Endothelial cell of umbilical vein (primary cell): ENCODE results near the gene MCCC2. TPM values are rescaled to one million over a fixed set of nuclear protein-coding genes. Genes with fewer than 3 reads are reported as not detected.
A peak's percentile ranks its signal among the peaks of the same experiment; 100 is the strongest.

Experiments
- BruUV-seq: library from RNA; stranded (reverse); fragments of 400-500 nt; replicated peaks from 2 replicates; lab custom pipeline; 2021; lab: Mats Ljungman, UMichigan
- CTCF ChIA-PET: fragments of 300-600, 350-600 bp; sonication (Branson Sonifier 250); formaldehyde crosslinking; loops from one replicate; lab custom pipeline; 2021; ENCODE audit warnings: antibody characterized with exemption, inconsistent platforms; lab: Charles Lee
- POLR2A ChIA-PET: fragments of 300-600, 350-600 bp; sonication (Branson Sonifier 250); formaldehyde crosslinking; loops from one replicate; lab custom pipeline; 2021; ENCODE audit warnings: antibody characterized with exemption, inconsistent platforms; lab: Charles Lee
- DNase-seq: peaks from one replicate; pipeline ENCODE4 v3.0.0-alpha.2; 2011; ENCODE audit warnings: low read depth, low spot score
- FAIRE-seq: peaks from 2 replicates; lab custom pipeline; 2011; peaks lifted over from hg19 to GRCh38; lab: Jason Lieb, UNC
- H2AFZ ChIP-seq: 2 replicates; pipeline ENCODE4 v1.6.0; 2012; ENCODE audit warnings: low read depth, low read length, control low read depth, inconsistent platforms
- H3K27ac ChIP-seq: 2 replicates; pipeline ENCODE4 v1.5.1; 2011; ENCODE audit warnings: low read depth, mild to moderate bottlenecking, control low read depth, low read length, moderate library complexity; ENCODE audit not compliant: insufficient read depth
- H3K27me3 ChIP-seq, 2 experiments: 2 replicates each; pipeline versions ENCODE4 v1.6.0 to v1.6.1; 2011; ENCODE audit warnings: low read length in 2 of 2, mixed read lengths in 1 of 2; ENCODE audit not compliant: control insufficient read depth in 2 of 2, insufficient read depth in 2 of 2
- H3K36me3 ChIP-seq, 2 experiments: 2 replicates in 1 of 2; 3 replicates in 1 of 2; pipeline ENCODE4 v1.5.1; 2011; ENCODE audit warnings: low read length in 2 of 2, mild to moderate bottlenecking in 1 of 2, moderate library complexity in 1 of 2; ENCODE audit not compliant: control insufficient read depth in 2 of 2, insufficient read depth in 2 of 2; ENCODE audit errors: extremely low read depth in 1 of 2
- H3K4me1 ChIP-seq: 3 replicates; pipeline ENCODE4 v1.5.1; 2011; ENCODE audit warnings: mild to moderate bottlenecking, low read length; ENCODE audit not compliant: control insufficient read depth, insufficient read depth; ENCODE audit errors: extremely low read depth
- H3K4me2 ChIP-seq: 2 replicates; pipeline ENCODE4 v1.6.1; 2011; ENCODE audit warnings: low read length, control low read depth, mixed read lengths; ENCODE audit not compliant: insufficient read depth
- H3K4me3 ChIP-seq, 3 experiments: fragments of 200-600 bp in 1 of 3; sonication (generic), shearing (Covaris generic) in 1 of 3; replicated peaks in 1 of 3; 2 replicates each; pipeline ENCODE4 v1.5.1; 2011 to 2016; ENCODE audit warnings: control low read depth in 3 of 3, low read length in 3 of 3, mild to moderate bottlenecking in 2 of 3, inconsistent platforms in 1 of 3, low read depth in 1 of 3, moderate library complexity in 1 of 3; ENCODE audit not compliant: insufficient read depth in 1 of 3
- H3K79me2 ChIP-seq: 2 replicates; pipeline ENCODE4 v1.6.0; 2012; ENCODE audit warnings: low read length, inconsistent platforms; ENCODE audit not compliant: control insufficient read depth, insufficient read depth
- H3K9ac ChIP-seq: replicated peaks from 2 replicates; pipeline ENCODE3; 2011; ENCODE audit warnings: low read length, control low read depth; ENCODE audit not compliant: insufficient read depth; ENCODE audit errors: extremely low read depth
- H3K9me1 ChIP-seq: replicated peaks from 3 replicates; pipeline ENCODE4 v1.6.0; 2011; ENCODE audit warnings: mild to moderate bottlenecking, low read length; ENCODE audit not compliant: control insufficient read depth, insufficient read depth; ENCODE audit errors: extremely low read depth
- H3K9me3 ChIP-seq: replicated peaks from 2 replicates; pipeline ENCODE4 v1.5.1; 2012; ENCODE audit warnings: low read length, inconsistent platforms; ENCODE audit not compliant: control insufficient read depth, insufficient read depth
- H4K20me1 ChIP-seq: replicated peaks from 2 replicates; pipeline ENCODE3; 2011; ENCODE audit warnings: mild to moderate bottlenecking, low read length; ENCODE audit not compliant: control insufficient read depth, insufficient read depth; ENCODE audit errors: extremely low read depth
- CTCF ChIP-seq, 2 donors: IDR thresholded peaks; 1 replicate in 1 of 2; 2 replicates in 1 of 2; pipeline ENCODE4 v1.5.1; 2011; ENCODE audit warnings: low read length in 2 of 2, mild to moderate bottlenecking in 2 of 2, moderate library complexity in 2 of 2, control low read depth in 1 of 2, inconsistent platforms in 1 of 2, low read depth in 1 of 2; ENCODE audit not compliant: insufficient read depth in 1 of 2; ENCODE audit errors: extremely low read depth in 1 of 2
- EZH2 ChIP-seq: IDR thresholded peaks from 2 replicates; pipeline ENCODE4 v1.6.1; 2012; ENCODE audit warnings: borderline replicate concordance, low read depth, mild to moderate bottlenecking, moderate library complexity, low read length, inconsistent platforms; ENCODE audit not compliant: severe bottlenecking
- FOS ChIP-seq: IDR thresholded peaks from 2 replicates; pipeline ENCODE4 v1.6.1; 2011; ENCODE audit warnings: mild to moderate bottlenecking, low read length, moderate library complexity, borderline replicate concordance; ENCODE audit not compliant: insufficient read depth
- GATA2 ChIP-seq: IDR thresholded peaks from 2 replicates; pipeline ENCODE4 v1.7.0; 2011; ENCODE audit warnings: low read depth, mild to moderate bottlenecking, moderate library complexity, mixed read lengths, low read length; ENCODE audit not compliant: insufficient read length, insufficient read depth
- JUN ChIP-seq: IDR thresholded peaks from 2 replicates; pipeline ENCODE4 v1.6.1; 2011; ENCODE audit warnings: borderline replicate concordance, low read depth; ENCODE audit not compliant: insufficient read length, insufficient read depth
- MAX ChIP-seq: IDR thresholded peaks from 2 replicates; pipeline ENCODE4 v1.6.1; 2011; ENCODE audit not compliant: insufficient read depth, insufficient read length
- MYC ChIP-seq: IDR thresholded peaks from one replicate; pipeline ENCODE4 v1.6.1; 2011; ENCODE audit warnings: mild to moderate bottlenecking, low read depth, low read length
- POLR2A ChIP-seq: IDR thresholded peaks from 2 replicates; pipeline ENCODE4 v1.6.1; 2012; ENCODE audit warnings: low read depth, mild to moderate bottlenecking, control low read depth, low read length
- POLR2AphosphoS5 ChIP-seq: IDR thresholded peaks from 2 replicates; pipeline ENCODE4 v1.6.1; 2012; ENCODE audit warnings: low read depth, mild to moderate bottlenecking, control low read depth, low read length, moderate library complexity; ENCODE audit not compliant: insufficient read depth
- dilution Hi-C: fragments of 300-500 bp; cut with MboI; formaldehyde crosslinking; loops from one replicate; pipeline ENCODE4 v1.15.0; 2019; ENCODE audit warnings: low sequenced_read_pairs; ENCODE audit not compliant: extremely low pct_ligation_motif_present
- intact Hi-C: fragments of 100-400 bp; cut with micrococcal nuclease; formaldehyde crosslinking; loops from one replicate; pipeline ENCODE4 v1.10.0; 2022
- polyA plus RNA-seq, 4 experiments: library from polyadenylated mRNA; depleted of rRNA in 3 of 4; stranded (reverse) in 3 of 4; unstranded in 1 of 4; fragments of >200 nt; gene quantifications; 2 replicates each; pipeline versions ENCODE4 v1.2.1 to v1.2.3, GENCODE V29; 2011 to 2012; ENCODE audit warnings: missing spikeins in 1 of 4
- total RNA-seq: library from RNA; stranded (reverse); gene quantifications from 2 replicates; pipeline ENCODE4 v1.2.3, GENCODE V29; 2021

Gene MCCC2
- total and polyA plus RNA-seq, 2 donors (not counting 3 experiments of a cell fraction or from before 2014, with no cell fraction given), result 27.9 to 28.6 TPM

- POLR2A ChIA-PET, result no interaction called here
- Histone ChIP-seq H2AFZ (no peak overlapping the region), H3K9ac (peak overlapping the region; percentile 28), H3K27ac (peak overlapping the region; percentile 60), H3K9me1 (no peaks in the 10 kb centered on the region), H3K36me3 (no peaks in the 10 kb centered on the region), H3K4me1 (peaks cover 29% of the 10 kb centered on the region), H3K27me3 (peaks cover 18 to 19% of the 10 kb centered on the region in 2 experiments), H3K79me2 (no peaks in the 10 kb centered on the region), H3K4me2 (peak overlapping the region; percentile 83), H4K20me1 (no peaks in the 10 kb centered on the region), H3K4me3 (peak overlapping the region in 1 of 3 experiments; percentile 18), H3K9me3 (no peaks in the 10 kb centered on the region)
- CTCF ChIA-PET, result interaction anchor here (0.9 to 1.5 kb wide), 4 partner anchors 10 to 98 kb away, joined by 3 read pairs; no protein-coding TSS in a partner anchor
- no peak for TF ChIP-seq CTCF (IDR thresholded peaks at IDR 0.05; ENCODE audit: extremely low read depth in 1 of 2, insufficient read depth in 1 of 2, low read depth in 1 of 2, low read length in 2 of 2)
- TF ChIP-seq MAX, result no peak
- TF ChIP-seq FOS, result no peak
- no peak for TF ChIP-seq EZH2
- TF ChIP-seq POLR2A, result no peak
- TF ChIP-seq JUN, result no peak
- no peak for TF ChIP-seq MYC
- TF ChIP-seq GATA2, result no peak
- no peak for TF ChIP-seq POLR2AphosphoS5
- DNase-seq (peak; percentile 74), FAIRE-seq (peak; percentile 67)
- intact Hi-C loops, result loop anchor here (1.0 to 2.0 kb wide), 2 partner anchors 19 to 98 kb away; no protein-coding TSS in a partner anchor
- dilution Hi-C loops, result no loop called here
- no TSS peak for BruUV-seq
Observed at GRCh38 chr5:71699751-71700150, 112.6 kb downstream of the MCCC2 start.
